HuH-7 (cell line): ENCODE measurements around the gene OSBPL10.

Experiments used
- DNase-seq: peaks from one replicate; pipeline ENCODE4 v3.0.0; 2011; ENCODE audit warnings: low spot score

OSBPL10 gene

DNA sequence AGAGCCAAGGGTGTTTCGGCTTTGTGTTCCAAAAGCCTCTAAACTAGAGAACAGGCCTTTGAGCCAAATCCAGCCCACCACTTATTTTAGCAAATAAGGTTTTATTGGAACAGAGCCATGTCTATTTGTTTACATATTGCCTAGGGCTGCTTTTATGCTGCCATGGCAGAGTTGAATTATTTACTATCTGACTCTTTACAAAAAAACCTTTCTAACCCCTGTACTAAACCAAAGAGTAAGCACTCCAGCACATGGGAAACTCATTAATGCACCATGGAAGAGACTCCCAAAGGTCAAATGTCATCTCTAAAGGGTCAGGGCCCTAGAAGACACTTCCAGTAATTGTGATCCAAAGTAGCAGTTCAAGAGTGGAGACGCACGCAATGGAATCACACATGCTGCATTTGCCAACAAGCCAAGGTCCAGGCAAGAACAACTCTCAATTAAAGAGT lies 22.3 kb downstream of the OSBPL10 start:
- DNase-seq = no peak

DNA sequence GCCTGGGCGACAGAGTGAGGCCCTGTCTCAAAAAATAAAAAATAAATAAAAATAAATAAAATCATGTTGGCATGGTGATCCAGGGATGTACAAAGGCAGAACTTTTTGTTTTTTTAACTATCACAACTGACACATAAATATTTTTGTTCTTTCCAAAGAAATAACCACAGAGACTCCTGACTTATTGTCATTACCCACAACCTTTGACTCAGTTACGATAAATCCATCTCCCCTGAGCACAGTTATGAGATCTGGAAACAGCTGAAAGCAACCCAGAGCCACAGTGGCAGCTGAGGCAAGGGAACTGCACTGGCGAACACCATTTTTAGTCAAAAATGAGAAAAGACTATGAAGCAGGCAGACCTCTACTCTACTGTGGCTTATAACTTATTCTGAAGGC lies 24.0 kb downstream of the OSBPL10 start:
- no peak for DNase-seq

- no peak for DNase-seq
Measured at GRCh38 chr3:31955581-31955980, 25.5 kb downstream of the OSBPL10 start.

GRCh38 chr3:31953636-31954035 lies 27.4 kb downstream of the OSBPL10 start:
- no peak for DNase-seq

GRCh38 chr3:31953091-31953490 lies 28.0 kb downstream of the OSBPL10 start:
- DNase-seq = no peak

- DNase-seq = no peak
Measured at GRCh38 chr3:31952205-31952604, 28.9 kb downstream of the OSBPL10 start.

GRCh38 chr3:31948280-31948679 lies 32.8 kb downstream of the OSBPL10 start:
- no peak for DNase-seq

DNA sequence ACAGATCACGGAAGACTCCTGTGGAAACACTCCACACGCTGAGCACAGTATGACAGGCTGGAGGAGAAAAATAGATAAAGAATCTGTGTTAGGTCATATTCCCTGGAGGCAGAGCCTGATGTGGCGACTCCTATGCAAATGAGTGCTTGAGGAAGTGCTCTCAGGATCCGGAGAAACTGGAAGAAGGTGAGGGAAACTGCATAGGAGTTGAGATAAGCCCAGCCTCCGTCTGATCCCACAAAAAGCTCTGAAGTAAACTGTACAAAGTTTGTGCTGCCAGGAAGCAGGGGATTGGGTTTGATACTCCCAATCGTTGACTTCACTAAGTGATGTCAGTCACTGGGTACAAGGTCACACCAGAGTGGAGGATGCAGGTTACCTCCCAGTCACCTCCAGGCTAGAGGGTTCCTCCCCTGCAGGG lies 33.4 kb downstream of the OSBPL10 start:
- no peak for DNase-seq

DNA sequence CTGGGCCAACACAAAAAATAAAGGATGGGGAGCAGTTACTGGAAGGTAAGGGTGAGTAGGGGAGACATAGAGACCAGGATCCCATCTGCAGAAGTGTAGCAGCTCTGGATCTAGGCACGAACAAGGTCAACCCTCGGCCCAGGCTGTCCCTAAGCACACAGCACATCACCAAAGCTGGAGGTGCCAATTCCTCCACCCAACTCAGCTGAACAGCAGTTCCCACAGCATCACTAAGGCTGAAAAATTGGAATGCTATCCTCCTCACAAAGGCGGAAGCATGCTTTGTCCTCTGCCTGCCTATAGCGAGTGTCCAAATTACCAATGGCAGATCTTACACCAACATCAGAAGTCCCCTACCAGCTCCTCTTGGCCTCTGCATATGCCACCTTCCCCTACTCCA lies 33.9 kb downstream of the OSBPL10 start:
- DNase-seq = no peak

DNA sequence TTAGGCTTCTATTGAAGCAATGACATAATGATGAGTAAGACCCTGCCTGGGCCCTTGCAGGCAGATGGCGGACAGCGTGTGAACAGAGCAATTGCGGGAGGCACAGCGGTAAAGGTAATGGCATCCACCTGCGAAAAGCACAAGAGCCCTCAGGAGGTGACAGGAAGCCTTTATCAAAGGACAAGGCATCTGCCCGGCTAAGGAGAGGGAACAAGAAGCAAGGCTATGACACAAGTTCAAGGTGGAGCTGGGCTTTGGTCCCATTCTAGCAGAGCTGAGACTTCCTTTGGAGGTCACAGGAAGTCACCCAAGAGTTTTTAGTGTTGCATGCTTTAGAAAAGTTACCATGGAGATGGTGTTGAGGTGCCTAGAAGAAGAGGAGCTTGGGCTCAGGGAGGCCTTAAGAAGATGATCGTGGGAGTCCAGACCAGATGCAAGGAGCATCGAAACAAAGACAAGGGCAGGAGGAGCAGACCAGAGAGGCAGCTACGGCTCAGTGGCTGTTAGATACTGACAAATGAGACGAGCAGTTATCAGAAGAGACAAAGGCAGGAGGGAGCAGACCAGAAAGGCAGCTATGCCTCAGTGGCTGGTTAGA lies 34.5 kb downstream of the OSBPL10 start:
- DNase-seq = no peak

DNA sequence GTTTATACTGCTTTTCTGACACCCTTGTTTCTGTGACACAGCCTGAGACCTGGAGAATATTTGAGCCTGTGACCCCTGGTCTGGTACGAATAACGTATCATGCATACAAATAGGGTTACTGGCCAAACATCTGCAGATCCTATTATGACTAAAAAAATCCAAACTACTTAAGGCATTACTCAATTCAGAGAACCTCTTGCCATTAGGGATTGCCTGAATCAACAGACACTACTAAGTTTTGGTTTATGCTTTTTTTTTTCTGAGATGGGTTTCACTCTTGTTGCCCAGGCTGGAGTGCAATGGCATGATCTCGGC lies 35.4 kb downstream of the OSBPL10 start:
- DNase-seq = no peak

- no peak for DNase-seq
Measured at GRCh38 chr3:31943041-31943440, 38.0 kb downstream of the OSBPL10 start.

DNA sequence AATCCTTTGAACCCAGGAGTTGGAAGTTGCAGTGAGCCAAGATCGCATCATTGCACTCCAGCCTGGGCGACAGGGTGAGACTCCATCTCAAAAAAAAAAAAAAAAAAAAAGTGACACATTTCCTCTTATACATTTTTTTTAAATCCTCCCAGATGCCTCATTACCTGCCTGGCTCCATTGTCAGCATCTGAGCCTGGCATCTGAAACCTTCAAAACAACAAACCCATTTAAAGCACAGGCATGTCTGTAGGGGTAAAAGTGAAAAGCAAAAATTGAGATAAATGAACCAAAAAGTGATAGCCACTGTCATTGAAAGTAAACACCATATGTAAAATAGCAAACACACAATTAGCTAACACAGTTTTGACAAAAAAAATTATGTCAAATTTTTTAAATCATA lies 38.6 kb downstream of the OSBPL10 start:
- DNase-seq = no peak

DNA sequence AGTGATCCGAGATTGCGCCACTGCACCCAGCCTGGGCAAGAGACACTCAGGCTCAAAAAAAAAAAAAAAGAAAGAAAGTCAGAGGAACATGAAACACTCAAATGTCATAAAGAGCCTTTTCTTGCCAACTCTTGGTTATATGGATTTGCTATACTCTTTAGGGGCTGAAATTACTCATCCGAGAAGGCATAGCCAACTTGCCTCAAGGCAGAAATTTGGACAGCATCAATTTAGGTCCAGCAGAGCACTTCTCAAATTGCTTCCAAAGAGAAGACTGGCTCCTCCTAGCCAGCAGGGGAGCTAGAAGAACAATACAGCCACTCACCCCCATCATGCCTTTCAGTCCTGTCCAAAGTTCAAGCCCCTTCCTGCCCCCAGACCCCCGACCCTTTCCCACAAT lies 43.8 kb downstream of the OSBPL10 start:
- DNase-seq = no peak

DNA sequence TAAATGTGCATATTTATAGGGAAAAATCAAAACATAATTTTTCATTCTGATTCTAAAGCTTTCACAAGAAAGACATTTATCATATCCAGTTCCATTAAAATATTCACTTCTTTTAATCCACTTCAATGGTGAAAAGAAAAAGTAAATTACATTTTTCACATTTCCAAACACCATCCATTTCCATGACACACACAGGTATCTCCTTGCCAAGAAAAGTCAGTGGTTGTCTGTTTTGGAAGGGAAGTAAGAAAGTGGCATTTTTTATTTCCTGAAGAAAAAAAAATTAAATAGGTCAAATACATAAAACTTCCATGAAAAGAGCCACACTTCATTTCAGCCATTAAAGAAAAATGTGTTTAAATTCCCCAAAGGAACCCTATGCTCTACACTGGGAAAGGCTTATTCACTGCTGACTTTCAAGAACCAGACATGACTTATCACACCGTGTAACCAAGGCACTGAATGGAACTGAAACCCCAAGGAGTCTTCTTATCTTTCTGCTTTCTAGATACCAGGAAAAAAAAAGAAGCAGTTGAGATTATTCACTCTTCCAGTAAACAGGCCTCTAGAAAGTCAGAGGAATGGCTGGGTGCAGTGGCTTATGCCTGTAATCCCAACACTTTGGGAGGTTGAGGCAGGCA lies 44.5 kb downstream of the OSBPL10 start:
- DNase-seq = no peak

DNA sequence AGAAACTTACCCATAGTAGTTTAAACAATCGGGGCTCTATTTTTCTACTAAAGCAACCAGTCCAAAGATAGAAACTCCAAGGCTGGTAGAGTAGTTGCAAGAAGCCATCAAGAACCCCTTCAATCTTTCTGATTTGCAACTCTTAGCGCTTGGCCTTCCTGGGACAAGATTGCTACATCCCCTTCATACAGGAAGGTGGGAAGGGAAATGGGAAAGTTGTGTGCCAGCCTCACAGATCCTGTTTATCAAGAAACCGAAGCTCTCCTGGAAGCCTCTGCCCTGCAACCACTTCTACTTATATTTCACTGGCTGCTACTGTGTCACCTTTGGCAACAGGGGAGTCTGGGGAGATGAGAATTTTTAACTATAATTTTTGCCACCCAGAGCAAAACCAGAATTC lies 46.2 kb downstream of the OSBPL10 start:
- no peak for DNase-seq

DNA sequence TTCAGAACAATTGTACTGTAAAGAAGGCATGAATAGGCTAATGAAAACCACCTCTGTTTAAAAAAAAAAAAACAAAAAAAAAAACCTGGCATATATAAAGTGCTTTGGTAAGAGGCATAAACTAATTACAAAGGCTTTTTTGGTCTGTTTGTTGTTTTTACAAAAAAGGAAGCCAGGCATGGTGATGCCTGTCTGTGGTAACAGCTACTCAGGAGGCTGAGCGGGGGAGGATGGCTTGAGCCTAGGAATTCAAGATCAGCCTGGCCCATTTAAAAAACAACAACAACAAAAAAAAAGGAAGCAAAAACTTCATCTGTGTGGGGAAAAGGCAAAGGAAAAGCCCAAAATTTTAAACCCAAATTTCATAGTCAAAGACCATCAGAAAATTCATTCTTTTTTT lies 47.0 kb downstream of the OSBPL10 start:
- no peak for DNase-seq

GRCh38 chr3:31932990-31933389 lies 48.1 kb downstream of the OSBPL10 start:
- DNase-seq = no peak

DNA sequence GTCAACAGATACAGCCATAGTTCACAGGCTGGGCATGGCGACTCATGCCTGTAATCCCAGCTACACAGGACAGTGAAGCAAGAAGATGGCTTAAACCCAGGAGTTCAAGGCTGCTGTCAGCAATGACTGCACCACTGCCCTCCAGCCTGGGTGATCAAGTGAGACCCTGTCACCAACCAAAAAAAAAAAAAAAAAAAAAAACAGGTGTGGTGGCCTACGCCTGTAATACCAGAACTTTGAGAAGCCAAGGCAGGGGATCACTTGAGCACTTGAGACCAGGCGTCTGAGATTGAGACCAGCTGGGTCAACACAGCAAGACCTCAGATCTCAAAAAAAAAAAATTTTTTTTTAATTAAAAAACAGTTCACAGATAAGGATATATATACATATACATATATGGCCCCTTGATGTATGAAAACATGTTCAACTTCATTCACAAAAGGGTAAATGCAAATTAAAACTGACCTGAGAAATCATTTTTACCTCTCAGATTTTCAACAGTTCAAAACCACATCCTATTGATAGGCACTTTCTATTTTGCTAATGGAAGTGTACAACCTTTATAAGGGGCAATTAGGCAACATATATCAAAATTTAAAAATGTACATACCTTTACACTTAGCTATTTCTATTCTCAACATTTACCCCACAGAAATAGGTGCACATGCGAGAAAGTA lies 51.1 kb downstream of the OSBPL10 start:
- DNase-seq = no peak

- DNase-seq = no peak
Measured at GRCh38 chr3:31927811-31928210, 53.3 kb downstream of the OSBPL10 start.

DNA sequence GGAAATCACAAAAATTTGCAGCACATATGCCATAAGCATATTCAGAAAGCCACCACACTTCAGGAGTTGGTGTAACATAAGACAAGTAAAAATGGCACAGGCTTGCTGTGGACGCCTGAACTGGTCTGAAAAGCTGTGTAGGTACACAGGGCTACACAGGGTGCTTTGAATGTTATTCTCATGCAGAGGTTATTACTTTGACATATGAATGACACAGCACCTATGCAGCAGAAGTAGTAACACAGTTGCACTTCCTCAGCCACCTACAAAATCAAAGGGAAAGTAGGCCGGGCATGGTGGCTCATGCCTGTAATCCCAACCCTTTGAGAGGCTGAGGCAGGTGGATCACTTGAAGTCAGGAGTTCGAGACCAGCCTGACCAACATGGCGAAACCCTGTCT lies 54.5 kb downstream of the OSBPL10 start:
- no peak for DNase-seq

- DNase-seq = no peak
Measured at GRCh38 chr3:31925271-31925630, 55.8 kb downstream of the OSBPL10 start.

DNA sequence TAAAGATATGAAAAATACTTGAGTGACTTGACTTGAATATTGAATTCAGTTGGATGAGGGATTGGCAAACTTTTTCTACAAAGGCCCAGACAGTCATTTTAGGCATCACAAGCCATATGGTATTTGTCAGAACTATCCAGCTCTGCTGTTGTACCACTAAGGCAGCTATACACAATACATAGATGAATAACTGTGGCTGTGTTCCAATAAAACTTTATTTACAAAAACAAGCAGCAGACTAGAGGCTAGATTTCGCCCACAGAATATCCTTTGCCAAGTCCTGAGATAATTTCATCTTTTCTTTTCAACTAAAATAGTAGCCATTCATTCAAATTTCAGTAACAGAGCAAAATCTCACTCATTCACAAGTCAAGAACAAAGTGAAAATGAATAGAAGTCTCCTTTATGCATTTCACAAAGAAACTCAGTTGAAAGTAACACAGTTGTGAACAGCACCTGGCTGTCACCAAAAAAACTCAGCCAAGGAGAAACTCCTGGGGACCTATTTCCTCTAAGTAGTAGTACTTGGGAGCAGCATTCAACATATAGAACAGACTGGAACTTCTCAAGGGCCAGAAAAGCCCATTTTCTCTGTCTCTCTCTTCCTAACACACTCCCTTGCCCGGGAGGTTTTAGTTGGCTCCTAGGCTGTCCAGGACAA lies 56.3 kb downstream of the OSBPL10 start:
- DNase-seq = no peak
